Endodermal cell (in vitro differentiated cells): ENCODE results near the gene SBK2. TPM values are rescaled to one million over a fixed set of nuclear protein-coding genes. Genes with fewer than 3 reads are reported as not detected.

Source experiments
- DNase-seq: peaks from one replicate; pipeline ENCODE4 v3.0.0-alpha.2; 2017
- H3K27ac ChIP-seq: 2 replicates; pipeline ENCODE4 v1.5.1; 2013; ENCODE audit warnings: mild to moderate bottlenecking, low read depth, low read length, moderate library complexity
- H3K27me3 ChIP-seq: 2 replicates; pipeline ENCODE4 v1.6.1; 2013; ENCODE audit warnings: mild to moderate bottlenecking, low read length, moderate library complexity; ENCODE audit not compliant: insufficient read depth, control insufficient read depth, poor library complexity, severe bottlenecking
- H3K36me3 ChIP-seq: 2 replicates; pipeline ENCODE4 v1.7.0; 2013; ENCODE audit warnings: mild to moderate bottlenecking, low read length, moderate library complexity; ENCODE audit not compliant: control insufficient read depth, insufficient read depth
- H3K4me1 ChIP-seq: one replicate; pipeline ENCODE4 v1.7.0; 2013; ENCODE audit warnings: low read length; ENCODE audit not compliant: control insufficient read depth, insufficient read depth
- H3K4me3 ChIP-seq: 2 replicates; pipeline ENCODE4 v1.5.1; 2013; ENCODE audit warnings: mild to moderate bottlenecking, low read length, moderate library complexity
- H3K9ac ChIP-seq: 2 replicates; pipeline ENCODE4 v1.6.1; 2013; ENCODE audit warnings: mild to moderate bottlenecking, low read length, moderate library complexity; ENCODE audit not compliant: poor library complexity, severe bottlenecking; ENCODE audit errors: extremely low read depth
- H3K9me3 ChIP-seq: 2 replicates; pipeline ENCODE4 v1.6.1; 2013; ENCODE audit warnings: mild to moderate bottlenecking, low read length, moderate library complexity; ENCODE audit not compliant: control insufficient read depth
- H3K27ac Mint-ChIP-seq: 2 replicates; pipeline ENCODE4 v1.8.0; 2020; ENCODE audit warnings: mixed read lengths
- H3K27me3 Mint-ChIP-seq: 2 replicates; pipeline ENCODE4 v1.8.0; 2021; ENCODE audit warnings: mild to moderate bottlenecking, mixed read lengths; ENCODE audit not compliant: insufficient read depth
- H3K36me3 Mint-ChIP-seq: 2 replicates; pipeline ENCODE4 v1.8.0; 2020; ENCODE audit warnings: low read depth, mixed read lengths
- H3K4me1 Mint-ChIP-seq: 2 replicates; pipeline ENCODE4 v1.8.0; 2020; ENCODE audit warnings: mixed read lengths
- H3K4me3 Mint-ChIP-seq: 2 replicates; pipeline ENCODE4 v1.8.0; 2020; ENCODE audit warnings: mild to moderate bottlenecking, moderate library complexity, mixed read lengths
- H3K9me3 Mint-ChIP-seq: 2 replicates; pipeline ENCODE4 v1.8.0; 2020; ENCODE audit warnings: mild to moderate bottlenecking, mixed read lengths
- WGBS, 2 experiments: methylation state at CpG; one replicate each; pipeline versions ENCODE4 v1.1.5 to v1.1.7; 2013; ENCODE audit warnings: missing lambda C conversion rate in 2 of 2, mixed read lengths in 1 of 2; ENCODE audit not compliant: insufficient coverage in 1 of 2, insufficient read length in 1 of 2; 5-methylcytosine and 5-hydroxymethylcytosine counted together
- total RNA-seq, 2 donors: library from RNA; stranded (reverse); fragmentation: NEBNext Ultra II Directional in 1 of 2; extraction: Animal tissue kit (Norgen Biotek cat#: 25700) in 1 of 2; gene quantifications; 2 replicates in 1 of 2; 3 replicates in 1 of 2; pipeline ENCODE4 v1.2.1, GENCODE V29; 2021
- TF ChIP-seq, protein P1 (sequence below): fragments of 200-600 bp; sonication (generic); conservative IDR thresholded peaks from 2 replicates; pipeline ENCODE4 v1.5.0; 2021; ENCODE audit warnings: antibody characterized with exemption, mild to moderate bottlenecking

The SBK2 gene
- total RNA-seq, 2 donors from 2014 or later = 3.3 to 6.6 TPM

DNA sequence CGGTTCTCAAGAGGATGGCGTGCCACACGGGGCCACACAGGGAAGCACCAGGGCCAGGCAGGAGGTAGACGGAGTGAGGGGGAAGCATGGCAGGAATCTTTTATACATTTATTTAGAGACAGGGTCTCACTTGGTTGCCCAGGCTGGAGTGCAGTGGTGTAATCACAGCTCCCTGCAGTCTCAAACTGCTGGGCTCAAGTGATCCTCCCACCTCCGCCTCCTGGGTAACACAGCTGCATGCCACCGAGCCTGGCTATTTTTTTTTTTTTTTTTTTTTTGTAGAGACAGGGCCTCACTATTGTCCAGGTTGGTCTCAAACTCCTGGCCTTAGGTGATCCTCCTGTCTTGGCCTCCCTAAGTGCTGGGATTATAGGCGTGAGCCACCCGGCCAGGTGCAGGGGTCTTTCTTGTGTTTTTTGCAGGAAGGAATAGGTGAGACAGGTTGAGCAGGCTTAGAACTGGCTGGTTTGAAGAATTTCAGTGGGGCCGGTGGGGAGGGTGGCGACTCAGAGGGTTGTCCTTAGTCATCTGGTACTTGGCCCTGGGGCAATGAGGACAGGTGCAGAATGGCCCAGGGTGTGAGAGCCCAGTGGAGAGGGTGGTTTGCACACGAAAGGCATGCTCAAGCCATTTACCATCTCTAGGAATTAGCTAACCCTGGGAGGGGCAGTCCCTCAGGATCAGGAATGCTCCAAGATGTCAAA lies 41.1 kb downstream of the SBK2 start:
- H3K36me3 Mint-ChIP-seq = no peaks in the 10 kb centered on the region
- WGBS, 2 experiments = 68 to 79% methylated on average over 5 to 11 of the region's 11 CpGs
- H3K9me3 Mint-ChIP-seq = no peaks in the 10 kb centered on the region
- Histone ChIP-seq H3K36me3 (no peaks in the 10 kb centered on the region), H3K4me1 (no peaks in the 10 kb centered on the region), H3K9me3 (no peaks in the 10 kb centered on the region), H3K27ac (no peak overlapping the region), H3K27me3 (no peaks in the 10 kb centered on the region), H3K4me3 (no peak overlapping the region), H3K9ac (no peak overlapping the region)
- peak; percentile 72 for DNase-seq
- H3K4me1 Mint-ChIP-seq = no peaks in the 10 kb centered on the region
- no peak overlapping the region for H3K27ac Mint-ChIP-seq
- TF ChIP-seq, protein P1, sequence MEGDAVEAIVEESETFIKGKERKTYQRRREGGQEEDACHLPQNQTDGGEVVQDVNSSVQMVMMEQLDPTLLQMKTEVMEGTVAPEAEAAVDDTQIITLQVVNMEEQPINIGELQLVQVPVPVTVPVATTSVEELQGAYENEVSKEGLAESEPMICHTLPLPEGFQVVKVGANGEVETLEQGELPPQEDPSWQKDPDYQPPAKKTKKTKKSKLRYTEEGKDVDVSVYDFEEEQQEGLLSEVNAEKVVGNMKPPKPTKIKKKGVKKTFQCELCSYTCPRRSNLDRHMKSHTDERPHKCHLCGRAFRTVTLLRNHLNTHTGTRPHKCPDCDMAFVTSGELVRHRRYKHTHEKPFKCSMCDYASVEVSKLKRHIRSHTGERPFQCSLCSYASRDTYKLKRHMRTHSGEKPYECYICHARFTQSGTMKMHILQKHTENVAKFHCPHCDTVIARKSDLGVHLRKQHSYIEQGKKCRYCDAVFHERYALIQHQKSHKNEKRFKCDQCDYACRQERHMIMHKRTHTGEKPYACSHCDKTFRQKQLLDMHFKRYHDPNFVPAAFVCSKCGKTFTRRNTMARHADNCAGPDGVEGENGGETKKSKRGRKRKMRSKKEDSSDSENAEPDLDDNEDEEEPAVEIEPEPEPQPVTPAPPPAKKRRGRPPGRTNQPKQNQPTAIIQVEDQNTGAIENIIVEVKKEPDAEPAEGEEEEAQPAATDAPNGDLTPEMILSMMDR = no peak
- H3K4me3 Mint-ChIP-seq = no peak overlapping the region
- H3K27me3 Mint-ChIP-seq = peaks cover 33% of the 10 kb centered on the region

DNA sequence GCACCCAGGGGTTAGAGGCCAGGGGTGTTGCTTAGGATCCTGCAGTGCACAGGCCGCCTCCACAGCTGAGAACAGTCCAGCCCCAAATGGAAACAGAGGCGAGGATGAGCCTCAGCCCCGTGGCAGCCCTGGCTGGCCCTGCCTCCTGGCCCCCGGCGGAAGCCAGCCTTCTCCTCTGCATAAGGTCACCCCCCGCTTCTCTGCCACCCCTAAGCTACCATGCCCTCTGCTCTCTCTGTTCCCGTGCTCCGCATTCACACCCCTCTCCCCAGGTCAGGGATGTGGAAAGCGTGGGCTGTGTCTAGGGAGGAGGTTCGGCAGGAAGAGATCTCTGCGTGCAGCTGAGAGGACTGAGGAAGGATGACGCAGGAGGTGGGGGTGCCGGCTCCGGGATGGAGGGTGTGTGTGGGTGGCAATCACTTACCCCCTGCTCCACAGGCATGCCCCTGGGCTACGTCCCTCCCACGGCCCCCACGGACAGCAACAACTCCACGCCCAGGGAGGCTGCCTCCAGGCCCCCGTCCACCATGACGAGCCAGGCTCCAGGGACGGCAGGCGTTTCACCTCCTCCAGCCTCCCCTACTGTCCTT lies 42.7 kb downstream of the SBK2 start:
- H3K27ac Mint-ChIP-seq = no peak overlapping the region
- H3K4me1 Mint-ChIP-seq = no peaks in the 10 kb centered on the region
- no peak overlapping the region for H3K4me3 Mint-ChIP-seq
- no peaks in the 10 kb centered on the region for H3K36me3 ChIP-seq
- H3K27ac ChIP-seq = no peak overlapping the region
- H3K36me3 Mint-ChIP-seq = no peaks in the 10 kb centered on the region
- peaks cover 2% of the 10 kb centered on the region for H3K4me1 ChIP-seq
- H3K27me3 ChIP-seq = no peaks in the 10 kb centered on the region
- H3K9me3 Mint-ChIP-seq = no peaks in the 10 kb centered on the region
- no peak for DNase-seq
- H3K27me3 Mint-ChIP-seq = peaks cover 22% of the 10 kb centered on the region
- TF ChIP-seq, protein P1 = no peak
- no peak overlapping the region for H3K9ac ChIP-seq
- WGBS, 2 experiments = 77 to 90% methylated on average over 4 to 22 of the region's 22 CpGs
- no peak overlapping the region for H3K4me3 ChIP-seq
- no peaks in the 10 kb centered on the region for H3K9me3 ChIP-seq

DNA sequence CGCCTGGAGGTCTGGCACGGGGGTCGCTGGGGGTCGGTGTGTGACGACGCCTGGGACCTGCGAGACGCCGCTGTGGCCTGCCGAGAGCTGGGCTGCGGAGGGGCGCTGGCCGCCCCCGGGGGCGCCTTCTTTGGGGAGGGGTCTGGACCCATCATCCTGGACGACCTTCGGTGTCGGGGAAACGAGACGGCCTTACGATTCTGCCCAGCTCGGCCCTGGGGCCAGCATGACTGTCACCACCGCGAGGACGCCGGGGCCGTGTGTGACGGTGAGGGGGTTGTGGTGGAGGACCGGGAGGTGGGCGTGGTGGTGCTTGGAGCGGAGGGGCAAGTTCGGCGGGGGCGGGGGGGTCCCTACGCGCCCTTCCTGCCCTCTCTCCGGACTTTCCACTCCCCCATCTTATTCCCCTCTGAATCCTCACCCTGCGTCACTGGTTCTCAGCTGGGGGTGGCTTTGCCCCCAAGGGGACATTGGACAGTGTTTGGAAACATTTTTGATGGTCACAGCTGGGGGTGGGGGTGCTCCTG lies 43.2 kb downstream of the SBK2 start:
- H3K27ac Mint-ChIP-seq = no peak overlapping the region
- no peak overlapping the region for H3K9ac ChIP-seq
- TF ChIP-seq, protein P1 = no peak
- no peak for DNase-seq
- H3K27ac ChIP-seq = no peak overlapping the region
- no peaks in the 10 kb centered on the region for H3K27me3 ChIP-seq
- no peaks in the 10 kb centered on the region for H3K36me3 Mint-ChIP-seq
- H3K4me1 ChIP-seq = peaks cover 4% of the 10 kb centered on the region
- H3K4me3 Mint-ChIP-seq = no peak overlapping the region
- H3K4me3 ChIP-seq = no peak overlapping the region
- H3K27me3 Mint-ChIP-seq = peaks cover 16% of the 10 kb centered on the region
- no peaks in the 10 kb centered on the region for H3K9me3 ChIP-seq
- WGBS, 2 experiments = 89 to 96% methylated on average over 10 to 31 of the region's 38 CpGs
- H3K4me1 Mint-ChIP-seq = no peaks in the 10 kb centered on the region
- no peaks in the 10 kb centered on the region for H3K9me3 Mint-ChIP-seq
- no peaks in the 10 kb centered on the region for H3K36me3 ChIP-seq
